ENCODE data around the gene GCSAM.

GCSAM gene

GRCh38 chr3:112097378-112097777 is 35.7 kb downstream of the GCSAM start:
- DNase-seq: no peak

- no peak for DNase-seq
These were observed 36.9 kb downstream of the GCSAM start for GRCh38 chr3:112096176-112096575.

- DNase-seq: no peak
These were observed 37.3 kb downstream of the GCSAM start for GRCh38 chr3:112095731-112096130.

- no peak for DNase-seq
These were observed 39.9 kb downstream of the GCSAM start for GRCh38 chr3:112093180-112093522.

- DNase-seq: no peak
These were observed 40.4 kb downstream of the GCSAM start for GRCh38 chr3:112092496-112093179.

- DNase-seq: no peak
These were observed 42.0 kb downstream of the GCSAM start for GRCh38 chr3:112090887-112091586.

GRCh38 chr3:112089956-112090886 is 42.8 kb downstream of the GCSAM start:
- DNase-seq: no peak

GRCh38 chr3:112088944-112089343 is 44.1 kb downstream of the GCSAM start:
- no peak for DNase-seq

- DNase-seq: no peak
These were observed 45.3 kb downstream of the GCSAM start for GRCh38 chr3:112087746-112088145.

GRCh38 chr3:112086875-112087524 is 46.0 kb downstream of the GCSAM start:
- no peak for DNase-seq

GRCh38 chr3:112086076-112086854 is 46.8 kb downstream of the GCSAM start, which contains the start of gene C3orf52:
Gene C3orf52, plus strand, starts transcription at chr3:112086389. Its CDS starts 19 bp downstream, at chr3:112086408.
- peak; percentile 35 for DNase-seq

- no peak for DNase-seq
These were observed 47.3 kb downstream of the GCSAM start for GRCh38 chr3:112085735-112086075.

GRCh38 chr3:112084980-112085705 is 47.9 kb downstream of the GCSAM start:
- no peak for DNase-seq

- no peak for DNase-seq
These were observed 49.8 kb downstream of the GCSAM start for GRCh38 chr3:112083239-112083638.

GRCh38 chr3:112078125-112079083 is 54.6 kb downstream of the GCSAM start:
- DNase-seq: no peak

GRCh38 chr3:112074616-112075497 is 58.2 kb downstream of the GCSAM start:
- DNase-seq: peak; percentile 72

GRCh38 chr3:112074006-112074405 is 59.0 kb downstream of the GCSAM start:
- no peak for DNase-seq

GRCh38 chr3:112072387-112073060 is 60.5 kb downstream of the GCSAM start:
- peak; percentile 78 for DNase-seq
